T-helper 1 cell (primary cell): Measurements from ENCODE around the gene MAMLD1.

Source experiments
- DNase-seq, 5 donors: peaks; one replicate each; pipeline ENCODE4 v3.0.0-alpha.2; 2012 to 2020

Gene MAMLD1

DNA sequence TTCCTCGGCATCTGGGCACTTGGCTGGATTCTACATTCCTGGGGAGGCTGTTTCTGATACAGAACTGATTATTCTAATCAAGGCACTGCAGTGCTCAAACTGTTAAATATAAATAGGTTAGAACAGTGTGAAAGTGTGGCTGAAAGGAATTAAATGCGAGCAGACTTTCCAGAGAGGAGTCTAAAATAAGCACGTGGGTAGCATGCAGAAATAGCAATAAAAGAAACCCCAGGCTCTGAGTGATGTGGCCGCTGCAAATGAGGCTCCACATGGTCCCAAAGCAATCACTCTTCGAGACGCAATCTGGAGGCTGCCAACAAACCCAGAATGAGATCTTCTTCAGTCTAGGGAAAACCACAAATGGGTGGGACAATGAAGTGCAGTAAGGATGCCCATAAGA, 174.7 kb downstream of the MAMLD1 start:
- DNase-seq, result no peak

GRCh38 chrX:150540965-150541364, 177.8 kb downstream of the MAMLD1 start:
- no peak for DNase-seq

DNA sequence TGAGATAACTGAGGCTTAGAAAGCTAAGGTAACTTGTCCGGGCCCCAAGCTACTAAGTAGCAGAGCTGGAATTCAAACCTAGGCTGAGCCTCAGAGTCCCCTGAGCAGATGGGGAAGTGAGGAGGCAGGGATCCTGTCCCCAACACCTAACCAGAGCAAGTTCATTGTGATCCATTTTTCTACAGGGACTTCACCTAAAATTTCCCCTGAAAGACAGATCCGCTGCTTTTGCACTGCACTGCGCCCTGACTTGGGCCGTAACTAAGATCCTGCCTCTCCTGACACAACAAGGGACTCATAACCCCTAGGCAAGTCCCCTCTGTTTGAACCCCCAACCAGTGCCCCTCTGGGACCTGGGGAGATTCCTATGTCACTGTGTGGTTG, 179.7 kb downstream of the MAMLD1 start:
- DNase-seq, result no peak

DNA sequence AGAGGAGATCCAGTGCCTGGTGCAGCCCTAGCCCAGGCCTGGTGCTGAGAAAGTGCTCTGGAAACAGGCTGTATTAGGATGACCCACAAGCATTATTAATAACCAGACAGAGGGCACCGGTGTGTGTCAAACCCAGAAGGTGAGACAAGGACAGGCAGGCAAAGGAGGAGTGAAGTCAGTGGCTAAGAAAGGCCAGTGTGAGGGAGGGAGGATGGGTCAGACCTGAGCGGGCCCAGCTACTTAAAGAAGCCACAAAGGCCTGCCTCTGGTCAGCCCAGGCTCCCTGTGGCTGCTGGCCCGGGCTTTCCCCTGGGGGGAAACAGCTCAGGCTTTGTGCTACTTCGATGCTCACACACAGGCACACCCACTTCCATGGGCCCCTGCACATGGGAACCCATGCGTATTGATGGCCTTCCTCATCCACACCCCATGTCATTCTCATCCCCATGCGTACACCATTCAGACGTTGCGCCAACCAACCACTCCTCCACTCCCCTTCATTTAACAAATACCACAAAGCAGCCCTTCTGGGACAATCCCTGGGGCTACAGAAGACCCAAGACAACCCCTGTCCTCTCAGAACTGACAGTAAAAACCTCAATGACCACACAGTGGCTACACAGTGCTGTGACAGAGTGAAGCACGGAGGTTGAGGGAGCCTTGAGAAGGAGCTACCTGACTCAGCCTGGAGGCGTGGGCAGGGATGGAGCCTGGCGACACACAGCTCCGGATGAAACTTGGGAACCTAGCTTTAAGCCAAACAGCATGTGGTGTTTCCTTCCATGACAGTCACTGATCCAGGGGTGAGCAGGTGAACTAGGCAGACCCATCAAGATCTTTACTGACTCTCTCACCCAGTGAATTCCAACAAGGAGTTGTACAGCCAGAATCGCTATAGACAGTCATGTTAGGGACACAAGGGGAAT, 180.4 kb downstream of the MAMLD1 start:
- DNase-seq, result no peak

DNA sequence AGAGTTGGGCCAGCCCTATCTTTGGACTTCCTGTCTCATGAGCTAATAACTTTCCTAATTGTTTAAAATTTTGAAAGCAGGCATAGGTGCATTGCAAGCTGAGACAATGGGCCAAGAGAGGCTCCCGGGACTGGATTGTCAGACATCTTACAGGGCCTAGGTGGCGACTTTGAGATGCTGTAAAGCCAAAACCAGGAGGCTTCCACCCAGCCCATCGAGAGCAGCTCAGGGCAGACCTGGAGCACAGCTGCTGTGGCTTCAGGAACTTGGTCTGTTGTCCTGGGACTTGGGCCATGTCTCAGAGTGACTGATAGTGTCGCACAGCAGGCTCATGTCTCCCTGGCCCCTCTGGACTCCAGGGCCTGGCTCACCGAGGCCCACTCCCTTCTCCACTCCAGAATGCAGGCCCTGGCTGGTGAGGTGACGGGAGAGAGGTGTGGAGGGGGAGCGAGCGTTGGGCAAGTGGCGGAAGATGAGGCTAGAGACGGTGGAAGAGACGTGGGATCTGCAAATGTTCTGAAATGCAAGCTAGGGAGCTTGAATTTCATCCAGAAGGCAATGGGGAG, 181.2 kb downstream of the MAMLD1 start:
- peak in 1 of 5 donors; percentile 8 for DNase-seq

GRCh38 chrX:150544835-150545770, 182.0 kb downstream of the MAMLD1 start:
- no peak for DNase-seq

DNA sequence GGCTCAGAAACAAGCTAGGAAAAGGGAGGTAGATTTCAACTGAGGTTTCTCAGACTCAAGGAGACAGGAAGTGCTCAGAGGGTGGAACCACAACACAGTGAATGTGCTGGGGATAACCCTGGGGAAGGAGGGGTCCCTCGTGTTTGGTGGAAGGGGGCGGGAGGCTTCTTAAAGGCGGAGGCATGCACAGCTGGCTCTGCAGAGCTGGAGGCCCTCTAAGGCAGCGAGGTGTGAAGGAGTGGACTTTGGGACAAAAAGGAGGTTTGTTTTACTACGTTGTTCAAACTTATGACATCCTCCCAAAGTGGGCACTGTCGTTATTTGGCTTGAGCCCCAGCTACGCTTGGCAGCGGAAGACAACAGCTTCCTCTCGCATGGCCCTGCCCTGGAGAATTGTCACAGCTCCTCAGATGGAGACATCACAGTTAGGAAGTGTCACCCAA, 183.6 kb downstream of the MAMLD1 start:
- peak; percentile 13 to 38 (median 29) for DNase-seq

GRCh38 chrX:150547375-150548115, 184.4 kb downstream of the MAMLD1 start:
- DNase-seq, result peak in 1 of 5 donors; percentile 6

DNA sequence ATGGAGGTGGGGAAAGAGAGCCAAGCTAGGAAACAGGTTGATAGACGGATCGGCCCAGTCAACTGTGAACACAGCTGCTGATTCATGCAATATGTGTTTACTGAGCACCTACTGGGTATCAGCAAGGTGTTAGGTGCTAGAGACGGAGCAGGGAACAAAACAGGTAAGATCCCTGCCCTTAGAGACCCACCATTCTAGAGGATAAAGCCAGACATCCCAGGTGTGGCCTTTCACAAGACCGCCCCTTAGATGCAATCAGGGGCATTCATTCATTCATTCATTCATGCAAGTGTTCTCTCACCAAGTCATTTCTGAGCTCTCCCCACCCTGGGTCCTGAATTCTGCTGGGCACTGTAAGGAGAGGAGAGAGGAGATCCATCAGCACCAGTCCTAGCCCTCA, 185.1 kb downstream of the MAMLD1 start:
- DNase-seq, result no peak

- peak in 1 of 5 donors; percentile 9 for DNase-seq
Measured at GRCh38 chrX:150548684-150549083, 185.6 kb downstream of the MAMLD1 start.

- DNase-seq, result no peak
Measured at GRCh38 chrX:150551963-150552362, 188.8 kb downstream of the MAMLD1 start.

- no peak for DNase-seq
Measured at GRCh38 chrX:150558424-150558823, 195.3 kb downstream of the MAMLD1 start.
